Right cardiac atrium (tissue), 5 donors: ENCODE data around the gene PALLD. TPM values are rescaled to one million over a fixed set of nuclear protein-coding genes. Genes with fewer than 3 reads are reported as not detected.

Experiments used
- ATAC-seq, 2 donors: fragments of 200-7000 bp; cut with Tn5 transposase; one replicate each; pipeline versions ENCODE4 v1.8.0 to v1.9.1; 2020; ENCODE audit warnings: moderate library complexity in 2 of 2, mild to moderate bottlenecking in 1 of 2
- DNase-seq, 3 donors: peaks; one replicate each; pipeline ENCODE4 v3.0.0-alpha.2; 2020
- H3K27ac ChIP-seq: one replicate; pipeline ENCODE4 v1.5.1; 2013; ENCODE audit warnings: mild to moderate bottlenecking, low read length, control low read depth, moderate library complexity
- H3K27me3 ChIP-seq: one replicate; pipeline ENCODE4 v1.6.1; 2013; ENCODE audit not compliant: control insufficient read depth, insufficient read depth
- H3K4me1 ChIP-seq: one replicate; pipeline ENCODE4 v1.6.1; 2013; ENCODE audit warnings: low read length; ENCODE audit not compliant: control insufficient read depth, insufficient read depth
- H3K4me3 ChIP-seq: one replicate; pipeline ENCODE4 v1.5.1; 2013; ENCODE audit warnings: low read length, control low read depth
- H3K9me3 ChIP-seq: one replicate; pipeline ENCODE4 v1.6.1; 2013; ENCODE audit warnings: low read length; ENCODE audit not compliant: control insufficient read depth
- WGBS: extraction: QIAGEN DNeasy Blood & Tissue Kit; methylation state at CpG from one replicate; pipeline ENCODE4 v1.1.7; 2013; 5-methylcytosine and 5-hydroxymethylcytosine counted together
- intact Hi-C, 4 donors: fragments of 100-400 bp; cut with DNase I; formaldehyde crosslinking; loops; one replicate each; pipeline versions ENCODE4 v1.11.0 to v1.14.0; 2022 to 2023
- polyA plus RNA-seq: library from polyadenylated mRNA; stranded (reverse); fragments of 200-250 nt; gene quantifications from one replicate; pipeline ENCODE4 v1.2.3, GENCODE V29; 2013
- total RNA-seq, 4 donors: library from RNA; stranded (reverse); fragmentation: NEBNext Ultra II Directional; extraction: Animal tissue kit (Norgen Biotek cat#: 25700); gene quantifications; one replicate each; pipeline ENCODE4 v1.2.1, GENCODE V29; 2021
- donor health status: healthy with polysubstance abuse.
- donor health status: DM: no; HTN: yes; CAD: no.
- donor health status: DM: no; HTN: no; CAD: no.
- donor health status: DM: no; HTN: yes; CAD: no; lungs with severe emphysema.
- donor health status: DM: yes; HTN: yes; CAD: no.

The PALLD gene
- total and polyA plus RNA-seq, 5 donors: 233 to 1,069 (median 717) TPM

DNA sequence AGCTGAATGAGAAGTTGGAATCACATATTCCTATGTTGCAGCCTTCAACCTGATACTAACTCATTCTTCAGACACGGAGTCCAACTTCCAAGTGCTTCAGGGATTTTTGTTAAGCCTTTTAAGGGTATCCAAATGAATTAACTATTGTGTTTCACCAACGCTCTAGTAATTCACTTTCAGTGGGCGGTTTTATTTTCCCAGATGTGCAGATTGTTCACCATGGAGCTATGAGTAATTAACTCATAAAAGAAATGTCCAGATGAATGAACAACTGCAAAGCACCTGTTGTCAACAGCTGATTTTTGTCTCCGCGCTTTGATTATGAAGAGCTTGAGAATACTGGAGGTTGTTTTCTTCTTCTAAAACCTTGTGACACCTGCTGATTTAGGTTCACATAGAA is 325.6 kb downstream of the PALLD start:
- WGBS: 88% methylated on average over 5 of the region's 5 CpGs
- H3K27ac ChIP-seq: no peak overlapping the region
- ATAC-seq: no peak

DNA sequence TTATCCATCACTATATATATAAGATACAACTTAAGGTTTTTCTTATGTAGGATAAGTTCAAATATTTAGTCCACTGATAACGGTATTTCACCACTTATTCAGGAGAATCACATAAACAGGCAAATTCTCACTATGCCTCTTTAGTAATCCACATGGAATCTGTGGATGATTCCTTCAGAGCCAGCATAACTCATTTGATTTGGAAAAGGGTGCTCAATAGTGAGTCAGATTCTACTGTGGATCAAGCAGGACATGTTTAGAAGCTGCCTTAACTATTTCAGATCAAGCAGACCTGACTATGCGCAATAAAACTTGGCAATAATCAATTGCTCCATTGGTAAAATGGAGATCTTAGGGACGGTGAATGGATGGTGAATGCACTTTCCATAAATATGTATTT is 329.1 kb downstream of the PALLD start:
- H3K4me3 ChIP-seq: no peak overlapping the region
- 96% methylated on average over 3 of the region's 3 CpGs for WGBS
- ATAC-seq: no peak

More for the DNA sequence above, 325.6 kb downstream of the PALLD start:
- H3K9me3 ChIP-seq: no peaks in the 10 kb centered on the region
- intact Hi-C loops: no loop called here
- H3K27me3 ChIP-seq: no peaks in the 10 kb centered on the region
- no peak overlapping the region for H3K4me3 ChIP-seq
- no peaks in the 10 kb centered on the region for H3K4me1 ChIP-seq
- no peak for DNase-seq

DNA sequence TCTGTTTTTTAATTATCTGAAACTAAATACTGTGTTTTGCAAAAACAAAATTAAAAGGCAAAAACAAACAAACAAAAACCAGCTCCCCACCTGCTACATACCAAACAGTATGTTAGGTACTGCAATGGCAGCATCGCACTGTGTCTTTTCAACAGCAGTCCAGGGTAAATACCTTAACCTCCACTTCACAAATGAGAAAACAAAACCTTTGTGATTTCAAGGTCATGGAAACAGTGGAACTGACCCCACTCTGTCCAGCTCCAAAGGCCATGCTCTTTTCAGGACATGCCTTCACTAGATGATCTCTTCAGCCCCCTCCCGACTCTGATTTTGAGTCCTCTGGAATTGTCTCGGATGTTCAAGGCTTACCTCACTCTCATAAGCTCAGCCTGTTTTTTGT is 329.8 kb downstream of the PALLD start:
- Histone ChIP-seq H3K4me1 (no peaks in the 10 kb centered on the region), H3K27me3 (no peaks in the 10 kb centered on the region), H3K9me3 (no peaks in the 10 kb centered on the region), H3K27ac (no peak overlapping the region), H3K4me3 (no peak overlapping the region)
- WGBS: 87% methylated on average over 3 of the region's 3 CpGs
- DNase-seq: no peak
- intact Hi-C loops: no loop called here
- ATAC-seq: no peak

More for the DNA sequence above, 329.1 kb downstream of the PALLD start:
- H3K27me3 ChIP-seq: no peaks in the 10 kb centered on the region
- intact Hi-C loops: no loop called here
- no peaks in the 10 kb centered on the region for H3K9me3 ChIP-seq
- H3K27ac ChIP-seq: no peak overlapping the region
- no peak for DNase-seq
- H3K4me1 ChIP-seq: no peaks in the 10 kb centered on the region

DNA sequence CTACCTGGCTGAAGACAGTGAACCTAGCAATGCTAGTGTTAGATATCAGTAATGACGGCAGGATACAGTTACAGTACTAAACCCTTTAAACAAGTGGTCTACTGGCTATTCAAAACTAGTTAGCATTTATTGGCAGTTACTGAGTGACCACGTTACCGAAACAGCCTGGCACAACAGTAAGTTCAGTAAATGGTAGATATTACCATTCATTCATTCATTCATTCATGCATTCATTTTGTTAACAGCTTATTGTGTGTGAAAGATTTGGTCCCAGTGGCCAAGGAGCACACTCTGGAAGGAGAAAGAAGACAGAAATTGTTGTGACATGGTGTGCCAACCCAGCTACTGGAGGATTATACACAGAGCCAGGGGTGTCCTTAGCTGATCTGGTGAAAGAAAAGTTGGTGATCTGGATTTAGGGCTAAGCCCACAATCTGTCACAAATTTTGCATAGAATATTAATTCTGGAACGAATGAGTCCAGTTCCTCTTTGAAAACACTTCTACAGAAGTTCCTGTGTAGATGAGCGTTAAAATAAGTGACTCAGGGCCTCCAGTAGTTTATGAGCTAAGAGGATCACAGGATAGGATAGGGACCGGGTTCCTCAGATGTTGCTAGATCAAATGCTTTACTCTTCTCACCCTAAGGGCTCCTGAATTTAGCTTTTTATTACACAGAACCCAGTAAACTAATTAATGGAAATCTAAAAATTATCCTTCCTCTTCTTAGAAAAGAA is 334.1 kb downstream of the PALLD start:
- intact Hi-C loops: loop anchor here in 2 of 4 donors (10.0 kb wide), 2 partner anchors 84 to 116 kb away; no protein-coding TSS in a partner anchor
- no peak for ATAC-seq

DNA sequence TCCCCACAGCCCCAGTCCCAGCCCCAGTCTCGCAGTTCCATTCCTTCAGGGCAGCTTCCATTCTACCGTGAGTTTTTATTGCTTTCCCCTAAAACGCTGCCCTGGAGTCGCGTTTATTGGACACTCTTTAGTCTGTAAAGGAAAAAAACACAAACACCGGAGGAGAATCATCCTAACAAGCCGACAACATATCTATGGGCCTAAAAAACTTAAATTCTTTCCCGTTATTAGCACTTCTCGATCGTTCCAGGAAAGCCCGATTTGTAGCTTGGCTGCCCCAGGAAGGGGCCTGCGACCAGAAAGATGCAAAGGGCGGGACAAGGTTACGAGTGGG is 334.7 kb downstream of the PALLD start:
- intact Hi-C loops: loop anchor here in 2 of 4 donors (10.0 kb wide), 2 partner anchors 83 to 117 kb away; no protein-coding TSS in a partner anchor
- 3% methylated on average over 14 of the region's 14 CpGs for WGBS
- DNase-seq (no peak), ATAC-seq (no peak)
- Histone ChIP-seq H3K27ac (peak overlapping the region; percentile 62), H3K4me1 (no peaks in the 10 kb centered on the region), H3K27me3 (no peaks in the 10 kb centered on the region), H3K9me3 (no peaks in the 10 kb centered on the region), H3K4me3 (peak overlapping the region; percentile 68)

More for the DNA sequence above, 334.1 kb downstream of the PALLD start:
- Histone ChIP-seq H3K9me3 (no peaks in the 10 kb centered on the region), H3K27me3 (no peaks in the 10 kb centered on the region), H3K4me3 (peak overlapping the region; percentile 68), H3K4me1 (no peaks in the 10 kb centered on the region), H3K27ac (no peak overlapping the region)
- WGBS: 62% methylated on average over 6 of the region's 6 CpGs
- no peak for DNase-seq

DNA sequence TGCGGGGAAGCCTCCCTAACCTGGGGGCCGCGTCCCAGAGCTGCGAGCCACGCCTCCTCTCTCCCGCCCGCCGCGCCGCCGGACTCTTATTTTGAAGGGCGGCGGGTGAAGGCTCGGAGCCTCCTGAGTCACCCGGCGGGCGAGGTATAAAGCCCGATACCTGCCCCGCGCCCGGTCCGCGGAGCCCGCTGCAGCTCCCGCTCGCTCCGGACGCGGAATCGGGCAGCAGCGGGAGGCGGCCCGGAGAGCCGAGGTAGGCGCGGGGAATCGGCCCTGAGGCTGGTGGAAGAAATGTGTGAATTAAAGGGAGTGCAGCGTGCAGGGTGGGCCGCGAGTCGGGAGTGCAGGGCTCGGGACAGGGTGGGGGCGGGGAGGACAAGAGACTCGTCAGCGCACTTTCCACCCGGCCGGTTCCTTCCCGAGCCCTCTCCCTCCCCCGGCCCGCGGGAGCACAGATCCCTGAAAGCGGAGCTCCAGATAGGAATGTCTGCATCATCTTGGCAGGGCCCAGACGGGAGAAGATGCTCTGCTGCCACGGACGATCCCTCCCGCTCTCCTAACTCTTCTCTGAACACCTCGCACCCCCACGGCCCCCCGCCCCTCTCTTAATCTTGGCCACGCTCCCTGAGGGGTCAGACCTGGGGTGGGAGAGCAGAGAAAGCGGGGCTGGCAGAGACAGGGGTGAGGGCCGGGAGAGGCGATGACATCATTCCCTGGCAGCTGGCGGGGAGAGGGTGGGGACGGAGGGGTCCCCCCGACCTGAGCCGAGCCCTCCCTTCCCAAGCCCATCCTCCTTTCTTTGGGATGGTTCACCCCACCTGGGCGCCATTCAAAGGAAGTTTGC is 335.3 kb downstream of the PALLD start:
- Histone ChIP-seq H3K4me3 (peak overlapping the region; percentile 68), H3K27me3 (no peaks in the 10 kb centered on the region), H3K9me3 (no peaks in the 10 kb centered on the region), H3K27ac (peak overlapping the region; percentile 87), H3K4me1 (peaks cover 2% of the 10 kb centered on the region)
- under 1% methylated on average over 68 of the region's 68 CpGs for WGBS
- intact Hi-C loops: loop anchor here in 2 of 4 donors (10.0 kb wide), 2 partner anchors 83 to 117 kb away; no protein-coding TSS in a partner anchor
- DNase-seq (peak; percentile 83 to 93 (median 91)), ATAC-seq (peak; percentile 92 to 94)

DNA sequence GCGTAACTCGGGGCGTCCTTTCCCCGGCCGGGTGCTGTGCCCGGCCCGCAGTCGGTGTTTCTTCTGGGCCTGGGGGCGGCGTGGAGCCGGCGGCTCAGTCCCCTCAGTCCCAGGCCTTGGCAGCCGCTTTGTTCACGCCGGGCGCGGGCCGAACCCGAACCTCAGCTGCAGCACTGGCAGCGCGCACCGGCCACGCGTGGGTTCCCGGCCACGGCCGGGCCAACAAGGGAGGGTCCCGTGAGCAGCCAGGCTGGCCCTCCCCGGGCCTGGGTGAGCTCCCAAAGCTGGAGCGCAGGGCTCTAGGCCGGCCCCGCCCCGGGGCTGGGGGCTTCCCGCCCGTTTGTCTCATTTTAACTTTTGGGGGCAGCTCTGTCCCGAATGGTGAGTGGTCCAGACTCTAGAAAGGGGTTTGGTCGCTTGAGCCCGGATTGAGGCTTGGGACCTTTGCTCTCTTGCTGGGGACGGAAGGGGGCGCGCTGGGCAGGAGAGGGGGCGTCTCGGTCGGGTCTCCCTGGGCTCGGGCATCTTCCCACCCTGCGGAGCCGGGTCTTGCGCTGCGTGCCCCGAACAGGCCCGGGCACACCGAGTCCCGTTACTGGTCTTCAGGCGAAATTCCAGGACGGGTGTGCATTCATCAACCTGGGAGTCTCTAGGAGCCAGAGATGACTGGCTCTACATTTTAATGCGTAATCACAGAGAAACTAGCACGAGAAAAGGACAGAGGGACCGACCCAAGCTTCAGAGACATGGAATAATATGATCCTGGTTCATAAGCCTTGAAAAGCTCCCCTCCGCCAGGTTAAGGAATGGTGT is 336.1 kb downstream of the PALLD start:
- DNase-seq (peak; percentile 43 to 82 (median 80)), ATAC-seq (peak; percentile 49 to 52)
- 4% methylated on average over 59 of the region's 59 CpGs for WGBS
- Histone ChIP-seq H3K27me3 (no peaks in the 10 kb centered on the region), H3K4me1 (peaks cover 2% of the 10 kb centered on the region), H3K27ac (peak overlapping the region; percentile 87), H3K9me3 (no peaks in the 10 kb centered on the region), H3K4me3 (peak overlapping the region; percentile 68)
- intact Hi-C loops: loop anchor here in 2 of 4 donors (10.0 kb wide), 2 partner anchors 82 to 118 kb away; no protein-coding TSS in a partner anchor

DNA sequence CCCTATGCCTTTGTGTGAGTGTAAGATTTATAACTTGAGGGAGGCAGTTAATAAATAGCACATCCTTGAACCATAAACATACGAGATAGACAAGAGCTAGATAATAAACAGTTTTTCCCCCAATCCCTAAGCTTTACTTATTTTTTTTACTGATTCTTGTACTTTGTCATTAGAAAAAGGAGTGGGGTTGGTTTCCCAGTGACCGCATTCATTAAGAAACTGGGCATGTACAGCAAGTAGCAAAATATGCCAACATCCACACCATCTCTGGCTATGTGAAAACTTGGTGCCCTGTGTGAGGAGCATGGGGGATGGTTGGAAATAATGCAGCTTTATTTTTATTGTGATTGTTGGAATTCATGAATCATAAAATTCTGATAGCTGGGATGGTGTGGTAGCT is 337.0 kb downstream of the PALLD start:
- Histone ChIP-seq H3K9me3 (no peaks in the 10 kb centered on the region), H3K4me1 (peaks cover 2% of the 10 kb centered on the region), H3K27me3 (no peaks in the 10 kb centered on the region), H3K4me3 (peak overlapping the region; percentile 68), H3K27ac (peak overlapping the region; percentile 40)
- intact Hi-C loops: loop anchor here in 2 of 4 donors (10.0 kb wide), 2 partner anchors 81 to 119 kb away; no protein-coding TSS in a partner anchor
- DNase-seq: no peak
- WGBS: 60% methylated on average over 2 of the region's 2 CpGs
- ATAC-seq: no peak

DNA sequence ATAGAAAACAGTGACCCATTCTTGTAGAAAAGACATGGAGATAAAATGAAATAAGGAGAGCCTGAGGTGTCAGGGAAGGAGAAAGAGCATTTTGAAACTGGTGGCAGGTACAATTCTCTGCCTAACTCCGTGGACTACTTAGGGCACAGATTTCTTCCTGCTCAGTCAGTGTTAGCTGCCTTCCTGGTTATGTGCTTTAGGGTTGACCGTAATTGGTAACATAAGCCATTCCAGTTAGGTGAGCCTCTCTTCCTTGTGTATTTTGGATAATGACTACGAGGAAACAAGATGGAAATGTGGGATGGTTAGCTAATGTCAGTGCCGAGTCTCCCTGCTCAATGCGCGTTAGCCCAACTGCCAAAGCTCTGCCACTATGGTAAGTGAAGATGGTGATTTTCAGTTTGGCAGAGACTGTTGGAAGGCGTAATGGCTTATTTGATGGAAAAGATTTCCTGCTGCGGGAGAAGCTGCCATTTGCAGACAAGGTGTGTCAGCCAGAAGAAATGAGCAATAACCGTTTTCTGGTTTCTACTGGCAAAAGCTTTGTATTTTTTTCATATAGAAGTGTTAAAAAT is 339.1 kb downstream of the PALLD start:
- no peak for ATAC-seq
- H3K9me3 ChIP-seq: no peaks in the 10 kb centered on the region
- intact Hi-C loops: loop anchor here in 3 of 4 donors (5.0 to 10.0 kb wide), 4 partner anchors 46 to 121 kb away; no protein-coding TSS in a partner anchor
- no peak overlapping the region for H3K4me3 ChIP-seq
- 92% methylated on average over 9 of the region's 9 CpGs for WGBS
- DNase-seq: no peak
- peaks cover 10% of the 10 kb centered on the region for H3K4me1 ChIP-seq
- H3K27ac ChIP-seq: peak overlapping the region; percentile 19
- no peaks in the 10 kb centered on the region for H3K27me3 ChIP-seq

DNA sequence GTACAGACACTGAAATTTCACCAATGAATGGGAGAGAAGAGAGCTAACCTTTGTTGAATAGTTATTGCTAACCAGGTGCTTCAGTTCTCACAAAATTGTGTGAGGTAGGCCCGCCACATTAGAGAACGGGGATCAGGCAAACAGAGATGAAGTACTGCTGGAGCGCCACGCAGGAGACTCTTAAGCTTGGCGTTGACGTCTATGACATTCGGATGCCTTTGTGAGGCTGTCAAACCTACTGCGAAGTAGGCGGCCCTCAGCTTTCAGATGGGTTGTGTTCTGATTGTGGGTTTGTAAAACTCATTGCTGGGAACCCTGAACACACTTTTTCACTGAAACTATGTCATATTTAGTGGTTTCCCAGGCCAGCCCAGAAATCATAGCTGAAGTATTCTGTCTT is 339.6 kb downstream of the PALLD start:
- DNase-seq (no peak), ATAC-seq (no peak)
- Histone ChIP-seq H3K4me3 (no peak overlapping the region), H3K9me3 (no peaks in the 10 kb centered on the region), H3K4me1 (peaks cover 14% of the 10 kb centered on the region), H3K27me3 (no peaks in the 10 kb centered on the region), H3K27ac (peak overlapping the region; percentile 40)
- intact Hi-C loops: loop anchor here in 3 of 4 donors (5.0 to 10.0 kb wide), 4 partner anchors 46 to 122 kb away; no protein-coding TSS in a partner anchor
- 69% methylated on average over 9 of the region's 9 CpGs for WGBS
